MM.1S (cell line): ENCODE measurements around the gene THRA.

Experiments
- EZH2 ChIP-seq: fragments of 300-600 bp; sonication (generic); optimal IDR thresholded peaks from 2 replicates; pipeline ENCODE3; 2017; ENCODE audit warnings: low read depth, mild to moderate bottlenecking, antibody characterized with exemption, low read length, mixed read lengths
- EZH2phosphoT487 ChIP-seq: fragments of 300-600 bp; sonication (generic); IDR thresholded peaks from 2 replicates; pipeline ENCODE4 v1.6.1; 2018; ENCODE audit warnings: antibody characterized with exemption, low read length
- TF ChIP-seq, protein P1 (sequence below): fragments of 300-600 bp; sonication (generic); IDR thresholded peaks from 2 replicates; pipeline ENCODE4 v1.5.1; 2016; ENCODE audit warnings: antibody characterized with exemption, low read length, mixed read lengths

DNA sequence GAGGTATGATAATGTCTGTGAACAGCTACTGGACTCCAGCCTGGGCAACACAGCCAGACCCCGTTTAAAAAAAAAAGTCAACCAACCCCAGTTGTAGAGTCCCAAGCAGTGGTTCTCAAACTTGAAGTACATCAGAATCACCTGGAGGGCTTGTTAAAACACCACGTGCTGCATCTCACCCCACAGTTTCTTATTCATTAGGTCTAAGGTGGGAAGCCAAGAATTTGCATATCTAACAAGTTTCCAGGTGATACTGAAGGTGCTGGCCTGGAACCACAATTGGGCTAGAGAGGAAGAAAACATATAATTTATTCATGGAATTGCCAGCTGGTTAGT is 52.3 kb downstream of the THRA start:
- TF ChIP-seq EZH2 (no peak), EZH2phosphoT487 (no peak)
- TF ChIP-seq, protein P1, sequence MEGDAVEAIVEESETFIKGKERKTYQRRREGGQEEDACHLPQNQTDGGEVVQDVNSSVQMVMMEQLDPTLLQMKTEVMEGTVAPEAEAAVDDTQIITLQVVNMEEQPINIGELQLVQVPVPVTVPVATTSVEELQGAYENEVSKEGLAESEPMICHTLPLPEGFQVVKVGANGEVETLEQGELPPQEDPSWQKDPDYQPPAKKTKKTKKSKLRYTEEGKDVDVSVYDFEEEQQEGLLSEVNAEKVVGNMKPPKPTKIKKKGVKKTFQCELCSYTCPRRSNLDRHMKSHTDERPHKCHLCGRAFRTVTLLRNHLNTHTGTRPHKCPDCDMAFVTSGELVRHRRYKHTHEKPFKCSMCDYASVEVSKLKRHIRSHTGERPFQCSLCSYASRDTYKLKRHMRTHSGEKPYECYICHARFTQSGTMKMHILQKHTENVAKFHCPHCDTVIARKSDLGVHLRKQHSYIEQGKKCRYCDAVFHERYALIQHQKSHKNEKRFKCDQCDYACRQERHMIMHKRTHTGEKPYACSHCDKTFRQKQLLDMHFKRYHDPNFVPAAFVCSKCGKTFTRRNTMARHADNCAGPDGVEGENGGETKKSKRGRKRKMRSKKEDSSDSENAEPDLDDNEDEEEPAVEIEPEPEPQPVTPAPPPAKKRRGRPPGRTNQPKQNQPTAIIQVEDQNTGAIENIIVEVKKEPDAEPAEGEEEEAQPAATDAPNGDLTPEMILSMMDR = no peak
